Activated gamma-delta T cell treated with Interleukin-2 at 50 U/mL for 16 hours (primary cell): ENCODE data around the gene ERCC6L2.
A peak's percentile ranks its signal among the peaks of the same experiment; 100 is the strongest.

Experiments
- DNase-seq: peaks from one replicate; pipeline ENCODE4 v3.0.0-alpha.2; 2020

The ERCC6L2 gene

GRCh38 chr9:95864852-95865580 lies 10.5 kb upstream of the ERCC6L2 start:
- DNase-seq, result no peak

GRCh38 chr9:95870352-95870751 lies 5.1 kb upstream of the ERCC6L2 start:
- no peak for DNase-seq

- DNase-seq, result no peak
Observed at GRCh38 chr9:95870906-95871305, 4.6 kb upstream of the ERCC6L2 start.

- no peak for DNase-seq
Observed at GRCh38 chr9:95874303-95874988, 1.0 kb upstream of the ERCC6L2 start.

GRCh38 chr9:95874989-95875304 lies 544 bp upstream of the ERCC6L2 start:
- DNase-seq, result peak; percentile 56

GRCh38 chr9:95876138-95876444 lies 600 bp downstream of the ERCC6L2 start:
- no peak for DNase-seq

- no peak for DNase-seq
Observed at GRCh38 chr9:95876595-95876994, 1.1 kb downstream of the ERCC6L2 start.

GRCh38 chr9:95877984-95878383 lies 2.5 kb downstream of the ERCC6L2 start:
- no peak for DNase-seq

- DNase-seq, result no peak
Observed at GRCh38 chr9:95879591-95879990, 4.1 kb downstream of the ERCC6L2 start.

- no peak for DNase-seq
Observed at GRCh38 chr9:95880021-95880690, 4.7 kb downstream of the ERCC6L2 start.

- no peak for DNase-seq
Observed at GRCh38 chr9:95887926-95888497, 12.5 kb downstream of the ERCC6L2 start.

- DNase-seq, result no peak
Observed at GRCh38 chr9:95890594-95890993, 15.1 kb downstream of the ERCC6L2 start.

GRCh38 chr9:95891067-95891671 lies 15.7 kb downstream of the ERCC6L2 start:
- no peak for DNase-seq

- no peak for DNase-seq
Observed at GRCh38 chr9:95892690-95893089, 17.2 kb downstream of the ERCC6L2 start.

GRCh38 chr9:95896580-95896979 lies 21.1 kb downstream of the ERCC6L2 start:
- DNase-seq, result no peak

GRCh38 chr9:95901506-95901905 lies 26.0 kb downstream of the ERCC6L2 start:
- DNase-seq, result no peak

GRCh38 chr9:95903398-95903797 lies 27.9 kb downstream of the ERCC6L2 start:
- DNase-seq, result no peak

GRCh38 chr9:95907794-95908193 lies 32.3 kb downstream of the ERCC6L2 start:
- no peak for DNase-seq

- no peak for DNase-seq
Observed at GRCh38 chr9:95910023-95910707, 34.7 kb downstream of the ERCC6L2 start.

- no peak for DNase-seq
Observed at GRCh38 chr9:95910770-95911340, 35.4 kb downstream of the ERCC6L2 start.

- no peak for DNase-seq
Observed at GRCh38 chr9:95912773-95913172, 37.3 kb downstream of the ERCC6L2 start.

GRCh38 chr9:95920017-95920416 lies 44.5 kb downstream of the ERCC6L2 start:
- no peak for DNase-seq

GRCh38 chr9:95923794-95924193 lies 48.3 kb downstream of the ERCC6L2 start:
- DNase-seq, result no peak
